RWPE2 (cell line): ENCODE results near the gene BARHL2.

Source experiments
- ATAC-seq: fragments of 200-7000 bp; cut with Tn5 transposase; 3 replicates; pipeline ENCODE4 v1.9.1; 2021; ENCODE audit warnings: low read depth
- DNase-seq: peaks from one replicate; pipeline ENCODE4 v3.0.0-alpha.2; 2020; ENCODE audit warnings: low spot score
- H3K27ac ChIP-seq: fragments of 450-650 bp; 2 replicates; pipeline ENCODE4 v1.5.1; 2017; ENCODE audit warnings: mild to moderate bottlenecking; ENCODE audit not compliant: poor library complexity, severe bottlenecking
- H3K27me3 ChIP-seq: fragments of 250-450 bp; sonication (Bioruptor Pico); 2 replicates; pipeline ENCODE4 v1.5.1; 2021; ENCODE audit warnings: mild to moderate bottlenecking, moderate library complexity; ENCODE audit not compliant: insufficient read depth, poor library complexity, severe bottlenecking
- H3K36me3 ChIP-seq: fragments of 250-450 bp; sonication (Bioruptor Pico); 2 replicates; pipeline ENCODE4 v1.5.1; 2020; ENCODE audit warnings: low read depth, mild to moderate bottlenecking, moderate library complexity
- H3K4me1 ChIP-seq: fragments of 250-450 bp; sonication (Bioruptor Pico); 2 replicates; pipeline ENCODE4 v1.5.1; 2021; ENCODE audit warnings: mild to moderate bottlenecking, moderate library complexity; ENCODE audit not compliant: insufficient read depth, poor library complexity, severe bottlenecking
- H3K4me3 ChIP-seq: fragments of 250-450 bp; sonication (Bioruptor Pico); 2 replicates; pipeline ENCODE4 v1.5.1; 2021; ENCODE audit warnings: mild to moderate bottlenecking, moderate library complexity; ENCODE audit not compliant: severe bottlenecking
- H3K9me3 ChIP-seq: fragments of 250-450 bp; sonication (Bioruptor Pico); 2 replicates; pipeline ENCODE4 v1.5.1; 2021; ENCODE audit warnings: mild to moderate bottlenecking, moderate library complexity; ENCODE audit not compliant: severe bottlenecking
- CTCF ChIP-seq: fragments of 450-650 bp; IDR thresholded peaks from one replicate; pipeline ENCODE4 v1.5.1; 2017; ENCODE audit warnings: mild to moderate bottlenecking, moderate library complexity; ENCODE audit not compliant: poor library complexity, severe bottlenecking

The BARHL2 gene

GRCh38 chr1:90728502-90729287 lies 11.6 kb upstream of the BARHL2 start:
- peaks cover 100% of the 10 kb centered on the region for H3K27me3 ChIP-seq

GRCh38 chr1:90727917-90728501 lies 10.9 kb upstream of the BARHL2 start:
- H3K27ac ChIP-seq, result no peak overlapping the region
- no peaks in the 10 kb centered on the region for H3K36me3 ChIP-seq
- H3K4me1 ChIP-seq, result no peaks in the 10 kb centered on the region
- H3K4me3 ChIP-seq, result no peak overlapping the region
- ATAC-seq, result no peak
- no peak for DNase-seq
- TF ChIP-seq CTCF, result no peak
- no peaks in the 10 kb centered on the region for H3K9me3 ChIP-seq
- H3K27me3 ChIP-seq, result peaks cover 100% of the 10 kb centered on the region

More at GRCh38 chr1:90728502-90729287, 11.6 kb upstream of the BARHL2 start:
- no peaks in the 10 kb centered on the region for H3K9me3 ChIP-seq
- H3K27ac ChIP-seq, result no peak overlapping the region
- DNase-seq, result no peak
- no peak for TF ChIP-seq CTCF
- no peak for ATAC-seq
- H3K4me1 ChIP-seq, result no peaks in the 10 kb centered on the region
- no peak overlapping the region for H3K4me3 ChIP-seq
- no peaks in the 10 kb centered on the region for H3K36me3 ChIP-seq

- Histone ChIP-seq H3K9me3 (no peaks in the 10 kb centered on the region), H3K4me1 (no peaks in the 10 kb centered on the region), H3K4me3 (no peak overlapping the region), H3K27ac (no peak overlapping the region), H3K36me3 (no peaks in the 10 kb centered on the region), H3K27me3 (peaks cover 100% of the 10 kb centered on the region)
- TF ChIP-seq CTCF, result no peak
- ATAC-seq (no peak), DNase-seq (no peak)
Observed at GRCh38 chr1:90726986-90727480, 9.9 kb upstream of the BARHL2 start.

- H3K4me3 ChIP-seq, result no peak overlapping the region
- TF ChIP-seq CTCF, result no peak
- H3K36me3 ChIP-seq, result no peaks in the 10 kb centered on the region
- no peak overlapping the region for H3K27ac ChIP-seq
- DNase-seq (no peak), ATAC-seq (no peak)
- no peaks in the 10 kb centered on the region for H3K4me1 ChIP-seq
- H3K9me3 ChIP-seq, result no peaks in the 10 kb centered on the region
- H3K27me3 ChIP-seq, result peaks cover 100% of the 10 kb centered on the region
Observed at GRCh38 chr1:90726425-90726985, 9.4 kb upstream of the BARHL2 start.
